GM18520 (cell line): ENCODE measurements around the gene POLR3E.

Source experiments
- ATAC-seq: cut with Tn5 transposase; IDR thresholded peaks from one replicate; pipeline ENCODE4 v1.9.1; 2021; ENCODE audit not compliant: unreplicated experiment

The POLR3E gene

DNA sequence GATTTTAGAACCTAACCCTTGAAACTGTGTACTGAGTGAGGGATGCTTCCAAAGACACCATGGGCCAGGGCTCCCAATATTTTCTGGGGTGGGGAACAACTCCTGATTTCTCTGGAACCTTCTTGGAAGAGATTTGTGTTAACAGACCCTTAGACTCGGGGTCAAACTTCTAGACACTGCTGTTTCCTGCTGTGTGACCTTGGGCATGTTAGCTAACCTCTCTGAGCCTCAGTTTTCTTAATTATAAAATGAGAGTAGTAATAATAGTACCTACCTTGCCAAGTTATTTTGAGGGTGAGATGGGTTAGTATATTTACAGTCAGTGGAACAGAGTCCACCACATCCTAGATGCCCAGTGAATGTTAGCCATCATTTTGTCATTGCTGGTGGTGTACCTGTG lies 18.8 kb downstream of the POLR3E start:
- no peak for ATAC-seq

DNA sequence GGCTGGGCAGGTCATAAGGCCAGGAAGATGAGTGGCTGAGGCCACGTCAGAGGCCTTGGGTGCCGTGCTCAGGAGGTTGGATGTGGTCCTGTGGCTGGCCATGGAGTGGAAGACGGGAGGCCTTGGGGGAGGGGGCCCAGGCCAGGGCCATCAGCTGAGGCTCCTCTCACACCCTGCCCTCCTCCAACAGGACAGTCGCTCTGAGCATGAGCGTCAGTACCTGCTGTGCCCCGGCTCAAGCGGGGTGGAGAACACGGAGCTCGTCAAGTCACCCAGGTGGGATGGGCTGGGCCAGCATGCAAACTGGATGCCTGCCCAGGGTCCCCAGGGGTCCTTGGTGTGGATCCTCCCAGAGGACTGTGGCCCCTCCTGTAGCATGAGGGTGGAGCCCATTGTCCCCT lies 19.2 kb downstream of the POLR3E start:
- no peak for ATAC-seq

DNA sequence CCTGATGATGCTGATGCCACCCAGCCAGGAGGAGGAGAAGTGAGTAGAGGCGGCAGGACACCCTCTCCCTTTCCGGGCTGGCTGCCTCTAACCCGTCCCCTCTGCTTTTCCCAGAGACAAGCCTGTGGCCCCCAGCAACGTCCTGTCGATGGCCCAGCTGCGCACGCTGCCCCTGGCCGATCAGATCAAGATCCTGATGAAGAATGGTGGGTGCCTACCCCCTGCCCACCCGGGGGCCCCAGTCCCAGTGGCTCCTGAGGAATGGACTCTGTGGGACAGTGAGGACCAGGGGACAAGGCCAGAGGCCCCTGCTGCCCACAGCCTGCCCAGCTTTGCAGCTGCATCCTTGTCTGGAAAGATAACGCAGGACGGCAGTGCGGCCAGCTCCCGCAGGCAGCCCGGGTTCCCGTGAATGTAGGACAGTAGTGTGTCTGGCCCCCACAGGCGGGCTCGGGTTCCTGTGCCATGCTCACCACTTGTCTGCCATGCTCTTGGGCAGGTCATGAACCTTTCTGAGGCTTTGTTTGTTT lies 19.9 kb downstream of the POLR3E start:
- no peak for ATAC-seq

DNA sequence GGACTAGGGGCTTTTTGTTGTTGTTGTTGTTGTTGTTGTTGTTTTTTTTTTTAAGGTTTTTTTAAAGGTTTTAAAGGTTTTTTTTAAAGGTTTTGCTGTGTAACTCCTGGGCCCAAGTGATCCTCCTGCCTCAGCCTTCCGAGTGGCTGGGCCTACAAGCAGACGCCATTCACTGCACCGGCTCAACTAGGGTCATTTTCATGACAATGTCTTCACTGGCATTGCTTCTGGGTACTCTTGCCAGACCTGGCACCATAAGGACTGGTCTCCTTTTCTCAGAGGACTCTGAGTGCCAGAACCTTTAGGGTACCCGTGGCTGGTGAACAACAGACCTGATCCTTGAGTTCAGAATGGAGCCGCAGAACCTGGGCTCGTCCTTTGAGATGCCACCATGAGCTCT lies 20.4 kb downstream of the POLR3E start:
- ATAC-seq = no peak

- no peak for ATAC-seq
Measured at GRCh38 chr16:22318690-22319358, 21.6 kb downstream of the POLR3E start.

DNA sequence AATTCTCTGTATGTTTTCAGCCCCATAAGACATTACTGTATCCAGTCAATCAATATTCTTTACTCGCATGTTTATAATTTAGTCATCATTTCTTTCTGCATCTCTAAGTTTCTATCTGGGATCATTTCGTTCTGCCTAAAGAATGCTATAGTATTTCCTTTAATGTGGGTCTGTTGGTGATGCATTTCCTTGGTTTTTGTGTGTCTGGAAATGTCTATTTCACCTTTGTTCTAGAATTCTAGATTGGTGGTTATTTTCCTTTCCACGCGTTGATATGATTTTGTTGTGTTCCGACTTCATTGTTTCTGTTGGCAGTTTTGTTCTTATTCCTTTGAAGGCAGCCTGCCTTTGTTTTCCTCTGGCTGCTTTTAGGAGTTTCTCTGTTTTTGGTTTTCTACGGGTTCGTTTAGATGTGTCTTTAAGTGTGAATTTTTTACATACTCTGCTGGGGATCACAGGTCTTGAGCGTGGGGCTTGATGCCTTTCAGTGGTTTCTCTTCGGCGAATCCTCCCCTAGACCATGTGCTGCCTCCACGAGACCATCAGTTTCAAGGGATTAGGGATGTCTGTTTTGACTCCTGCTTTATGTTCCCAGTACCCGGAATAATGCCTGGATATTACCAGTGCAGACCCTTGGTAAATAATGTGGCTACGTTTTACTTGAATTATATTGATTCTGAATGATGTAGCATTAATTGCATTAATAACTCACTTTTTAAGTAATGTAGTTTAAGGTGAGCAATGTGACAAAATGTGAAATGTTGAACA lies 23.5 kb downstream of the POLR3E start:
- no peak for ATAC-seq

DNA sequence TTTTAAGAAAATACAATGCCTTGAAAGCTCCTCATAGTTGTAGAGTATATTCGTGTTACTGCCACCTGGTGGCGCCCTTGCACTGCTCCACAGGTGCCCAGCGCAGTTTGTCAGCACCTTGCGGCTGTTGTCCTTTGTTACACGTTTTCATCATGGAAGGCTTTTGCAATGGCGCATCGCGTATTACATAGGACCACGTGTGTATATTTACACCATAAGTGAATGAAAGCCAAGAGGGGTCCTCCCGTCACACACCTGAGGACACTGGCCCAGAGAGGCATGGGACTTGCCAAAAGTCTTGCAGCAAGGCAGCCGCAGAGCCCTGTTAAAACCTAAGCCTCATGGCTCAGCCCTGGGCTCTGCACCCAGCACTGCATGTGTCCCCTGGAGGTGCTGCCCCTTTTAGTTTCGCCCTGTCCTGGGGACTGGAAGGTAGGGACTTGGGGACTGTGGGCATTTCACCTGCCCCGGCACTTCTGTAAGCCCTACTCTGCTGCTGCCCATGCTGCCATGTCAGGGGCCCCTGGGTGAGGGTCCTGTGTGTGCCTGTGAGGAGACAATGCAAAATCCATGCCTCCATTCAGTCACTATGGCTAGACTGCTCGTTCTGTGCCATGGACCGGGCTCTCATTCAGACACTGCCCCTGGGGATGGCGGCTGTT lies 24.3 kb downstream of the POLR3E start:
- no peak for ATAC-seq

GRCh38 chr16:22322021-22322471 lies 24.8 kb downstream of the POLR3E start:
- no peak for ATAC-seq

GRCh38 chr16:22322741-22323140 lies 25.5 kb downstream of the POLR3E start:
- no peak for ATAC-seq

DNA sequence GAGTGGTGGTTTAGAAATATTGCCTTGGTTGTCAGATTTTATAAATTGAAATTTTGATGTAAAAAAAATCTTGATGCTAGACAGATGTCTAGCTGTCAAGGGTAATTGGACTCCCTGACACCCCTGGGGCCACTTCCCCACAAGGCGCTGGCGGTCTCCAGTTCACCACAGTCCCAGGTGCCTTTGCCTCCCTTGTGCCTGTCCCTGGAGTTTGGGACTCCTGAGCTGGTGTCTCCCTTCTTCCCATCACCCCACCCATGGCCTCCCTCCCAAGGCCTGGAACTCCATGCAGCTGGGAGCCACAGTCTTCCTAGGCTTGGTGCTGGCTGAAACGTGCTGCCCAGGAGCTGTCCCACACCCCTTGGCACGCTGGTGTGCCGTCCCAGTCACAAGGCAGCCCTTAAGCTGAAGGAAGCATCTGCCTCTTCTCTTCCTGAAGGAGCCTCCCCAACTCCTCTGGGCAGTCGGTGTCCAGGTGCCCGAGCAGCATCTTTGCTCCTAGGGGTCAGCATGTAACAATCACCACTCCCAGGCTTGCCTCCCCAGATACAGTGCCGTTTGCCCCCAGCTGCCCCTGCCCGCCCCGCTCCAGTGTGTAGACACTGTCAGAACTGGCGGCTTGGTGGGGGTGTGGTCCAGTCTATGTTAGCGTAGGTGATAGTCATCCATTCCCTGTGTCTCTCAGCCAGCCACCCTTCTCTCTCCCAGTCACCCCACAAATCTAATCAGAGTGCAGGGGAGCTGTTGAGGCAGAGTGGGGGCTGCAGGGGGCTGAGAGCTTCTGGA lies 26.2 kb downstream of the POLR3E start:
- no peak for ATAC-seq

DNA sequence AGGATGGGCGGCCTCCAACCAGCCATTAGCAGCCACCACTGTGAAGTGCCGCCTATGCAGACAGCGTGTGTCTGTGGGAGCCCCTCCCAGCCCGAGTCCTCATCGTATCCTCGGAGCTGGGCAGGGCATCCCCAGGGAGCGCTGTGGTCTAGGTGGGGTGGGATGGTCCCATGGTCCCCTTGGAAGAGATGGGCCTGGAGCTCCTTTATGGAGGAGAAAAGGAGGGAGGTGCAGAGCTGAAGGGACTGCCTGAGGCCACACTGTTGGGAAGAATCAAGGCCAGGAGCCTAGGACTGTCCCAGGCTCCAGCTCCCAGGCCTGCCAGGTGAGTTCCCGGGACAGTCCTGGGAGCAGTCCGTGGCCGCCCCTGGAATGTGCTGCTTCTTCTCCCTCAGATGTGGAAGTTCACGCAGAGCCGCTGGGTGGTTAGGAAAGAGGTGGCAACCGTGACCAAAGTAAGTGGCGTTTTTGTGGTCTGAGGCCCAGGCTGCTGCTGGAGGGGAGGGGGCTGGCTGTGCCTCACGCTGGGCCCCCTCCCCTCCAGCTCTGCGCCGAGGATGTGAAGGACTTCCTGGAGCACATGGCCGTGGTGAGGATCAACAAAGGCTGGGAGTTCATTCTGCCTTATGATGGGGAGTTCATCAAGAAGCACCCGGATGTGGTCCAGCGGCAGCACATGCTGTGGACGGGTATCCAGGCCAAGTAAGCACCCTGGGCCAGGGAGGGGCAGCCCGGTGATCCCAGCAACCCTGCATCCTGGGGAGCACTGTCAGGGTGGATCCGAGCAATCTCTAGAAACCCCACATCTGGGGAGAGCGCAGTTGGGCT lies 27.0 kb downstream of the POLR3E start:
- ATAC-seq = no peak

- ATAC-seq = no peak
Measured at GRCh38 chr16:22324787-22325597, 27.8 kb downstream of the POLR3E start.

DNA sequence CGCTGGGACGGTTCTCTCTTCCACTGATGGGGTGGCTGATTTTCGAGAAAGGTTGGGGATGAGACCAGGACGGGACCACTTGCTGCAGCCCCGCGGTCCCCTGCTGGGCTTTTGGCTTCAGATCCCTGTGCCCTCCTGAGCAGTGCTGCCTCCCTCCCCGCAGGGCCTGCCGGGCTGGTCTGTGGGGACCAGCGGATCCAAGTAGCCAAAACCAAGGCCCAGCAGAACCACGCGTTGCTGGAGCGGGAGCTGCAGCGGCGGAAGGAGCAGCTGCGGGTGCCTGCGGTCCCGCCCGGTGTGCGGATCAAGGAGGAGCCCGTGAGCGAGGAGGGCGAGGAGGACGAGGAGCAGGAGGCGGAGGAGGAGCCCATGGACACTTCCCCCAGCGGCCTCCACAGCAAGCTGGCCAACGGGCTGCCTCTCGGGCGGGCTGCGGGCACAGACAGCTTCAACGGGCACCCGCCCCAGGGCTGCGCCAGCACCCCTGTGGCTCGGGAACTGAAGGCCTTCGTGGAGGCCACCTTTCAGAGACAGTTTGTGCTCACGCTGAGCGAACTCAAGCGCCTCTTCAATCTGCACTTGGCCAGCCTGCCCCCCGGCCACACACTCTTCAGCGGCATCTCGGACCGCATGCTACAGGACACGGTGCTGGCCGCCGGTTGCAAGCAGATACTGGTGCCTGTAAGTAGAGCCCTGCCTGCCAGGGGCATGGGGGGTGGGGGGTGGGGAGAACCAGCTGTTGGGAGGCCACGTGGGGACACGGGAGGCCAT lies 28.6 kb downstream of the POLR3E start:
- ATAC-seq = no peak

GRCh38 chr16:22326369-22326652 lies 29.1 kb downstream of the POLR3E start:
- no peak for ATAC-seq

DNA sequence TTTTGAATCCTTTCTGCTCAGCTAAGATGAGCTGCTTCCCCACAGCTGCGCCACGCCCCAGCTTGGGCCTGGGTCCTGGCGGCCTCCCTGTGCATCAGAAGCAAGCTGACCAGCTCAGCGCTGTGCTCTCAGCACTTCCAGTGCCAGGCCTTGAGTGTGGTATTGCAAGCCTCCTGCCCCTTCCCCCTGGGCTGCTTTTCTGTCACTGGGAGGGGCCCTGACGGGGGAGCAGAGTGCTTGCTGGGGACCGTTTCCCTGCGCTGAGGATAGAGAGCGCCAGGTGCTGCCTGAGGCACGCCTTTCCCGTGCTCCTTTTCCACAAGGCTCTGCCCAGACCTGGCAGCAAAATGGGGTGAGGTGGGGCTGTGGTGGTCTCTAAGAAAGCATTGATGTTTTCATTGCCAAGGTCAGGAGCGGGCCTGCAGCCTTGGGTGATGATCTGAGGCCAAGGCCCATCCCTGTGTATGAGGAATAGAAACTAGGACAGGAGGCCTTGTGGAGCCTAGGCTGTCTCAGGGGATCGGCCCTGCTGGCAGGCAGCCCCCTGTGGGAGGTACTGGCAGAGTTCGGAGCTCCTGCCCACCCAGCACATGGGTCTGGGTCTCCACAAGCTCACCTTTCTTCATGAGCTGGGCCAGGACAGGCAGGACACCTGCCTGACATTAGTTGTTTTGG lies 29.7 kb downstream of the POLR3E start:
- no peak for ATAC-seq

DNA sequence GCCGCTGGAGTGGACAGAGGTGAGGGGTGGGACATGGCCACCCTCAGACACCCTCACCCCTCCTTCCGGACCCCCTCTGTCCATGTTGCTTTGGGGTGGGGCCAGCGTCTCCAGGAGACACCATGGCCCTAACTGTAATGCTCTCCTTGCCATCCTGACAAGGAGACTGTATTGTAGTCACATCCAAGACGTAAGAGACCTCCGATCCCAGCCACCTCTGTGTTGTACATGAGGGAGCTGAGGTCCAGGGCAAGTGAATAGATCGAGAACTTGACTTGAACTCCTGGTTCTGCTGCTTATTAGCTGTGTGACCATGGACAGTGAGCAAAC lies 30.2 kb downstream of the POLR3E start:
- ATAC-seq = no peak

GRCh38 chr16:22328081-22328725 lies 31.0 kb downstream of the POLR3E start:
- no peak for ATAC-seq

GRCh38 chr16:22329199-22329695 lies 32.0 kb downstream of the POLR3E start:
- no peak for ATAC-seq
